ENCODE data around the gene PRKG1. TPM values are rescaled to one million over a fixed set of nuclear protein-coding genes. Genes with fewer than 3 reads are reported as not detected.

PRKG1 gene
- total RNA-seq, 1 experiment from 2014 or later = 0.09 TPM

DNA sequence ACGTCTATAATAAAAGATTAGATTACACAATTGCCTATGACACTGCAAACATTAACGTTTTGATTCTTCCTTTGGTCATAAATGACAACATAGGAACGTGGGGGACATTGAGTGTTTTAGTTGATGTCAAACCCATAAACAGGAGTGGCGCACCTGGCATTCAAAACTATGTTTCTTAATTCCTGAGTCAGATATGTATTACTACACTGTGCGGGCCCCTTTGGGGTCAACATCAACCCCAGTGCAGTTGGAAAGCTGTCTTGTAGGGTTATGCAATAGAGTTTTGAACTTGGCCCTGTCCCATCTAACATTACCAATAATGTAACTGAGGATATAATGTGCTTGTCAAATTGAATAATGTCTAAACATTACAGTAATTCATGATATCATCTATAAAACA lies 468.6 kb downstream of the PRKG1 start:
- Mint-ChIP-seq H3K27me3 (ENCODE audit: insufficient read depth, unreplicated experiment) (no peaks in the 10 kb centered on the region), H3K4me3 (ENCODE audit: unreplicated experiment) (no peak overlapping the region), H3K36me3 (ENCODE audit: insufficient read depth, unreplicated experiment) (no peaks in the 10 kb centered on the region), H3K27ac (ENCODE audit: unreplicated experiment) (no peak overlapping the region), H3K4me1 (ENCODE audit: low read depth, unreplicated experiment) (no peaks in the 10 kb centered on the region), H3K9me3 (ENCODE audit: unreplicated experiment) (no peaks in the 10 kb centered on the region)
- no peak for TF ChIP-seq CTCF (IDR thresholded peaks at IDR 0.05; ENCODE audit: insufficient read depth in 1 of 2, low read depth in 1 of 2, low read length in 1 of 2, severe bottlenecking in 1 of 2, unreplicated experiment in 1 of 2)
- no peaks in the 10 kb centered on the region for H3K9me3 ChIP-seq
- no TSS peak for BruUV-seq (replicated peaks)
- POLR2A ChIA-PET = no interaction called here
- no peaks in the 10 kb centered on the region for H3K27me3 ChIP-seq (replicated peaks; ENCODE audit: control insufficient read depth, insufficient read depth, low read length)
- intact Hi-C loops (cut with micrococcal nuclease; ENCODE audit: unreplicated experiment) = no loop called here
- no peaks in the 10 kb centered on the region for H3K4me1 ChIP-seq
- H3K36me3 ChIP-seq (ENCODE audit: control insufficient read depth, insufficient read depth, low read length) = no peaks in the 10 kb centered on the region
- no peak overlapping the region for H3K4me3 ChIP-seq (ENCODE audit: low read depth, low read length)
- CTCF ChIA-PET = no interaction called here
- DNase-seq = no peak

DNA sequence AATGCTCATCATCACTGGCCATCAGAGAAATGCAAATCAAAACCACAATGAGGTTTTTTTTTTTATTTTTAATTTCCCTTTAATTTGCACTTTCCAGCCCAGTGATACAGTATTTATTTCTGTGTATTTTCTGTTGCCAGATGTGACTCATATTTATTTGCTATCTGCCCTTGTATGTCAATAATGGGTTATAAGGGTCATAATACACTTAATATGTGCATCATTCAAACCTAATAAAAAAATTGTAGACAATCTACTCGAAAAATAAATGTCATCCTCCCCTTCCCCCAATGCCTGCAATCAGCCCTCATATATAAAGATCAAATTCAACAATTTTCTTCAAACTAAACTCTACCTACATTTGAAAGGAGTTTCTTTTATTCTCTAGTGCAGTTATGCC lies 470.6 kb downstream of the PRKG1 start:
- Histone ChIP-seq H3K36me3 (ENCODE audit: control insufficient read depth, insufficient read depth, low read length) (no peaks in the 10 kb centered on the region), H3K4me1 (no peaks in the 10 kb centered on the region), H3K4me3 (ENCODE audit: low read depth, low read length) (no peak overlapping the region), H3K27me3 (replicated peaks; ENCODE audit: control insufficient read depth, insufficient read depth, low read length) (no peaks in the 10 kb centered on the region), H3K9me3 (no peaks in the 10 kb centered on the region)
- no peak for TF ChIP-seq CTCF (IDR thresholded peaks at IDR 0.05; ENCODE audit: insufficient read depth in 1 of 2, low read depth in 1 of 2, low read length in 1 of 2, severe bottlenecking in 1 of 2, unreplicated experiment in 1 of 2)
- Mint-ChIP-seq H3K27me3 (ENCODE audit: insufficient read depth, unreplicated experiment) (no peaks in the 10 kb centered on the region), H3K9me3 (ENCODE audit: unreplicated experiment) (no peaks in the 10 kb centered on the region), H3K27ac (ENCODE audit: unreplicated experiment) (no peak overlapping the region), H3K36me3 (ENCODE audit: insufficient read depth, unreplicated experiment) (no peaks in the 10 kb centered on the region), H3K4me1 (ENCODE audit: low read depth, unreplicated experiment) (no peaks in the 10 kb centered on the region), H3K4me3 (ENCODE audit: unreplicated experiment) (no peak overlapping the region)
- intact Hi-C loops (cut with micrococcal nuclease; ENCODE audit: unreplicated experiment) = no loop called here
- ChIA-PET CTCF (no interaction called here), POLR2A (no interaction called here)
- DNase-seq = no peak
- no TSS peak for BruUV-seq (replicated peaks)

- Mint-ChIP-seq H3K27ac (ENCODE audit: unreplicated experiment) (no peak overlapping the region), H3K4me1 (ENCODE audit: low read depth, unreplicated experiment) (no peaks in the 10 kb centered on the region), H3K9me3 (ENCODE audit: unreplicated experiment) (no peaks in the 10 kb centered on the region), H3K27me3 (ENCODE audit: insufficient read depth, unreplicated experiment) (no peaks in the 10 kb centered on the region), H3K4me3 (ENCODE audit: unreplicated experiment) (no peak overlapping the region), H3K36me3 (ENCODE audit: insufficient read depth, unreplicated experiment) (no peaks in the 10 kb centered on the region)
- no peak for TF ChIP-seq CTCF (IDR thresholded peaks at IDR 0.05; ENCODE audit: insufficient read depth in 1 of 2, low read depth in 1 of 2, low read length in 1 of 2, severe bottlenecking in 1 of 2, unreplicated experiment in 1 of 2)
- intact Hi-C loops (cut with micrococcal nuclease; ENCODE audit: unreplicated experiment) = no loop called here
- H3K4me3 ChIP-seq (ENCODE audit: low read depth, low read length) = no peak overlapping the region
- CTCF ChIA-PET = no interaction called here
- no peaks in the 10 kb centered on the region for H3K36me3 ChIP-seq (ENCODE audit: control insufficient read depth, insufficient read depth, low read length)
- H3K4me1 ChIP-seq = no peaks in the 10 kb centered on the region
- H3K27me3 ChIP-seq (replicated peaks; ENCODE audit: control insufficient read depth, insufficient read depth, low read length) = no peaks in the 10 kb centered on the region
- no peaks in the 10 kb centered on the region for H3K9me3 ChIP-seq
- BruUV-seq (replicated peaks) = no TSS peak
- POLR2A ChIA-PET = no interaction called here
- DNase-seq = no peak
Measured at GRCh38 chr10:51547941-51548340, 473.7 kb downstream of the PRKG1 start.

All from Caco-2 (cell line).